Inferior parietal cortex (tissue), 1 donor: ENCODE measurements around the gene TRIAP1.
A peak's percentile ranks its signal among the peaks of the same experiment; 100 is the strongest.
"Not testable (repeated sequence)": the region's sequence is repeated elsewhere in the genome, so short reads cannot be mapped to it uniquely, and the experiment has no call there.

Source experiments
- DNase-seq: peaks from one replicate; pipeline ENCODE4 v3.0.0-alpha.2; 2016; ENCODE audit errors: extremely low spot score

The TRIAP1 gene

GRCh38 chr12:120445911-120446843, at the start of gene TRIAP1, which contains the start of gene GATC:
TRIAP1 (minus strand) TSS chr12:120446384; CDS start chr12:120446372, 12 bp downstream.
GATC (plus strand) TSS chr12:120446444; CDS start chr12:120446481, 37 bp downstream.
- peak; percentile 93 for DNase-seq

GRCh38 chr12:120495186-120495730, 49.1 kb upstream of the TRIAP1 start:
- no peak for DNase-seq

- no peak for DNase-seq
These were observed 44.8 kb upstream of the TRIAP1 start for GRCh38 chr12:120490833-120491512.

GRCh38 chr12:120490325-120490724, 44.1 kb upstream of the TRIAP1 start:
- no peak for DNase-seq

- DNase-seq = no peak
These were observed 42.8 kb upstream of the TRIAP1 start for GRCh38 chr12:120489018-120489417.

- no peak for DNase-seq
These were observed 42.0 kb upstream of the TRIAP1 start for GRCh38 chr12:120488057-120488640.

- not testable (repeated sequence) for DNase-seq
These were observed 41.4 kb upstream of the TRIAP1 start for GRCh38 chr12:120487552-120487951.

GRCh38 chr12:120485961-120486881, 40.0 kb upstream of the TRIAP1 start:
- no peak for DNase-seq

- no peak for DNase-seq
These were observed 37.4 kb upstream of the TRIAP1 start for GRCh38 chr12:120483621-120484020.

- DNase-seq = no peak
These were observed 35.0 kb upstream of the TRIAP1 start for GRCh38 chr12:120481022-120481767.

GRCh38 chr12:120480211-120480610, 34.0 kb upstream of the TRIAP1 start:
- DNase-seq = no peak

- no peak for DNase-seq
These were observed 33.3 kb upstream of the TRIAP1 start for GRCh38 chr12:120479458-120479857.

- no peak for DNase-seq
These were observed 29.5 kb upstream of the TRIAP1 start for GRCh38 chr12:120475643-120476042.

GRCh38 chr12:120474616-120474960, 28.4 kb upstream of the TRIAP1 start:
- DNase-seq = no peak

- no peak for DNase-seq
These were observed 27.8 kb upstream of the TRIAP1 start for GRCh38 chr12:120473807-120474615.

- no peak for DNase-seq
These were observed 26.3 kb upstream of the TRIAP1 start for GRCh38 chr12:120472521-120472920.

GRCh38 chr12:120470150-120470784, 24.1 kb upstream of the TRIAP1 start:
- no peak for DNase-seq

- DNase-seq = peak; percentile 98
These were observed 23.4 kb upstream of the TRIAP1 start, which contains the start of gene SRSF9 for GRCh38 chr12:120469450-120470149. SRSF9 (minus strand) TSS chr12:120469748; CDS start chr12:120469609, 139 bp downstream.
